Measurements from ENCODE around the gene SLC6A7.
A peak's percentile ranks its signal among the peaks of the same experiment; 100 is the strongest.
"Not testable (repeated sequence)": the region's sequence is repeated elsewhere in the genome, so short reads cannot be mapped to it uniquely, and the experiment has no call there.

The SLC6A7 gene

GRCh38 chr5:150246429-150246828 is 56.6 kb downstream of the SLC6A7 start:
- no peak for DNase-seq

- DNase-seq, result no peak
These were observed 57.0 kb downstream of the SLC6A7 start for GRCh38 chr5:150246835-150247234.

GRCh38 chr5:150247726-150248125 is 57.9 kb downstream of the SLC6A7 start:
- no peak for DNase-seq

GRCh38 chr5:150248493-150248892 is 58.6 kb downstream of the SLC6A7 start:
- not testable (repeated sequence) for DNase-seq

GRCh38 chr5:150248946-150249345 is 59.1 kb downstream of the SLC6A7 start:
- no peak for DNase-seq

- no peak for DNase-seq
These were observed 59.9 kb downstream of the SLC6A7 start for GRCh38 chr5:150249744-150250143.

- DNase-seq, result no peak
These were observed 61.6 kb downstream of the SLC6A7 start for GRCh38 chr5:150251504-150251903.

- no peak for DNase-seq
These were observed 62.6 kb downstream of the SLC6A7 start for GRCh38 chr5:150252489-150252888.

- DNase-seq, result no peak
These were observed 63.8 kb downstream of the SLC6A7 start for GRCh38 chr5:150253416-150254208.

GRCh38 chr5:150254363-150254762 is 64.5 kb downstream of the SLC6A7 start:
- DNase-seq, result no peak

- DNase-seq, result no peak
These were observed 64.9 kb downstream of the SLC6A7 start for GRCh38 chr5:150254774-150255173.

- DNase-seq, result no peak
These were observed 66.0 kb downstream of the SLC6A7 start for GRCh38 chr5:150255659-150256409.

- no peak for DNase-seq
These were observed 66.7 kb downstream of the SLC6A7 start for GRCh38 chr5:150256410-150257064.

- no peak for DNase-seq
These were observed 67.6 kb downstream of the SLC6A7 start for GRCh38 chr5:150257424-150257823.

- peak; percentile 28 for DNase-seq
These were observed 68.3 kb downstream of the SLC6A7 start for GRCh38 chr5:150258130-150258529.

Measured in NK-92 treated with Interleukin-12 subunit alpha and Interleukin-12 subunit beta, amount 100 ng/mL, for 24 hours (cell line).